Lower leg skin (tissue), 3 donors: Measurements from ENCODE around the gene C3AR1.

ENCODE experiments used
- CTCF ChIP-seq, 3 donors: fragments of 450-650 bp; IDR thresholded peaks; one replicate each; pipeline ENCODE4 v1.5.1; 2016; ENCODE audit warnings: antibody characterized with exemption in 3 of 3, mild to moderate bottlenecking in 3 of 3, moderate library complexity in 2 of 3
- POLR2A ChIP-seq, 2 donors: fragments of 450-650 bp; IDR thresholded peaks; one replicate each; pipeline ENCODE4 v1.6.1; 2016 to 2017; ENCODE audit warnings: antibody characterized with exemption in 2 of 2, mild to moderate bottlenecking in 1 of 2, moderate library complexity in 1 of 2

DNA sequence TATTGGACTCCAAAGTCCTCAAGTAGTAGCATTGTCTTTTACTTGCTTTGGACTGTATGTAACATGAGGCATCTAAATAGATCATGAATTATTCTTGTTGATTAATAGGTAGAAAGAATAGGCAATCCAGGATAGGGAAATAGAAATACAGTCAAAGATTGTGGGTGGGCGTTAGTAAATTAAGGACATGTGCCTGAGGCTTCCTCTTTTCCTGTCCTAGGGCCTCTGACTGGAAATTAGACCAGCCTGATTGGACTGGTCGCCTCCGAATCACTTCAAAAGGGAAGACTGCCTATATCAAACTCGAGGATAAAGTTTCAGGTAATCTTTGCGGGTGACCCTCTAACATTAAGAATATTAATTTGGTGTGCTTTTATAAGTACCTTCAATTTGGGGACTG lies 23.6 kb upstream of the C3AR1 start:
- no peak for TF ChIP-seq CTCF (IDR thresholded peaks at IDR 0.05)
- TF ChIP-seq POLR2A (IDR thresholded peaks at IDR 0.05): no peak
